Osteoblast (primary cell): ENCODE measurements around the gene KIF26B. TPM values are rescaled to one million over a fixed set of nuclear protein-coding genes. Genes with fewer than 3 reads are reported as not detected.

Experiments
- DNase-seq: peaks from one replicate; pipeline ENCODE4 v3.0.0; 2011; ENCODE audit warnings: low spot score, mixed read lengths; ENCODE audit not compliant: insufficient read length; ENCODE audit errors: missing footprints
- H2AFZ ChIP-seq: 2 replicates; pipeline ENCODE4 v1.6.0; 2011; ENCODE audit warnings: mild to moderate bottlenecking, low read length
- H3K27ac ChIP-seq: 2 replicates; pipeline ENCODE4 v1.5.1; 2011; ENCODE audit warnings: mild to moderate bottlenecking, low read depth, low read length, moderate library complexity
- H3K27me3 ChIP-seq: 2 replicates; pipeline ENCODE4 v1.6.0; 2012; ENCODE audit warnings: mild to moderate bottlenecking, control low read depth, inconsistent platforms, low read length, moderate library complexity; ENCODE audit not compliant: insufficient read depth
- H3K36me3 ChIP-seq: 2 replicates; pipeline ENCODE4 v1.5.1; 2011; ENCODE audit warnings: mild to moderate bottlenecking, low read length, control low read depth, moderate library complexity; ENCODE audit not compliant: insufficient read depth
- H3K4me1 ChIP-seq: 2 replicates; pipeline ENCODE4 v1.5.1; 2011; ENCODE audit warnings: mild to moderate bottlenecking, low read length, control low read depth, moderate library complexity; ENCODE audit not compliant: insufficient read depth
- H3K4me2 ChIP-seq: 2 replicates; pipeline ENCODE4 v1.6.0; 2011; ENCODE audit warnings: mild to moderate bottlenecking, low read length; ENCODE audit not compliant: insufficient read depth
- H3K4me3 ChIP-seq: fragments of 200-600 bp; sonication (generic); 3 replicates; pipeline ENCODE4 v1.5.1; 2012; ENCODE audit warnings: mild to moderate bottlenecking, low read length, inconsistent platforms; ENCODE audit not compliant: insufficient read depth
- H3K79me2 ChIP-seq: 2 replicates; pipeline ENCODE4 v1.6.0; 2012; ENCODE audit warnings: mild to moderate bottlenecking, low read length, control low read depth, inconsistent platforms; ENCODE audit not compliant: insufficient read depth
- H3K9me3 ChIP-seq: 2 replicates; pipeline ENCODE4 v1.5.1; 2011; ENCODE audit warnings: low read depth, low read length, control low read depth
- H4K20me1 ChIP-seq: 2 replicates; pipeline ENCODE4 v1.6.0; 2012; ENCODE audit warnings: mild to moderate bottlenecking, low read length, control low read depth; ENCODE audit not compliant: insufficient read depth
- CTCF ChIP-seq: IDR thresholded peaks from 2 replicates; pipeline ENCODE4 v1.5.1; 2011; ENCODE audit warnings: mild to moderate bottlenecking, low read depth, low read length, moderate library complexity; ENCODE audit errors: extremely low read depth
- total RNA-seq: library from RNA; depleted of rRNA; stranded (reverse); fragments of >200 nt; gene quantifications from 2 replicates; pipeline ENCODE4 v1.2.3, GENCODE V29; 2012

Gene KIF26B
- total RNA-seq, 1 donor: 22.1 TPM

DNA sequence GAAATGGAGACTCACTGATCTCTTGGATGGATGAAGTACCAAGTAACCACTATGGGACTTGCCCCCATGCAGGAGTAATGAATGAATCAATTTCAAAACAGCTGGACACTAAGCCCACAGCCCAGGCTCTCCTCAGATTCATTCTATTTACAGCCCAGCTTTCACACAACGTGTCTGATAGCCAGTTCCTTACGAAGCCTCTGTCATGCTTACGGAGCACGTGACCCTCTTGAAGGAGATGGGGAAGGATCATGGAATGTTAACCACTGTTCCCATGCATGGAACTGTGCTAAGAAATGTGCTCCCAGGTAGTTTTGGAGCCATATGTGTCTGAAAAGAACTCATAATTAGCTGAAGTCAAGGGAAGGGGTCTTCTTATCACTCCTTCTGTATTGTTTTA is 124.1 kb downstream of the KIF26B start:
- no peaks in the 10 kb centered on the region for H3K9me3 ChIP-seq
- H3K4me2 ChIP-seq: no peak overlapping the region
- H3K4me3 ChIP-seq: no peak overlapping the region
- no peak for TF ChIP-seq CTCF
- no peak overlapping the region for H2AFZ ChIP-seq
- no peaks in the 10 kb centered on the region for H3K36me3 ChIP-seq
- no peaks in the 10 kb centered on the region for H3K79me2 ChIP-seq
- no peak for DNase-seq
- no peaks in the 10 kb centered on the region for H4K20me1 ChIP-seq
- no peaks in the 10 kb centered on the region for H3K4me1 ChIP-seq
- H3K27ac ChIP-seq: no peak overlapping the region
- no peaks in the 10 kb centered on the region for H3K27me3 ChIP-seq

GRCh38 chr1:245279346-245279745 is 124.6 kb downstream of the KIF26B start:
- DNase-seq: no peak
- Histone ChIP-seq H3K4me1 (no peaks in the 10 kb centered on the region), H3K79me2 (no peaks in the 10 kb centered on the region)

DNA sequence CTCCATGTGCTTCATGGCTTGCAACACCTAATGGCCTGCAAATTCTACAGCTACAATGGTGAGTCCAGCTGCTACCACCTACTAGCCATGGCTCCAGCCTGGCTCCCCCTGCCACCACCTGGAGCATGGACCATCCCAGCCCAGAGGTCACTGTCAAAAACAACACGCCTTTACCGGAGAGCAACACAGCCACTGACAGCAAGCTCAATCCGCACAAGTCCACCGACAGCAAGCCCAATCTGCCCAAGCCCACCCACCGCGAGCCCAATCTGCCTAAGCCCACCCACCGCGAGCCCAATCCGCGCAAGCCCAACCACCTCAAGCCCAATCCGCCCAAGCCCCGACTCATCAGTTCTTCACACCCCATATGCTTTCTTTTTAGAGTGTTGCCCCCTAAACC is 128.2 kb downstream of the KIF26B start:
- no peak for TF ChIP-seq CTCF
- H3K4me1 ChIP-seq: no peaks in the 10 kb centered on the region
- no peaks in the 10 kb centered on the region for H3K9me3 ChIP-seq
- no peak overlapping the region for H3K27ac ChIP-seq
- no peaks in the 10 kb centered on the region for H3K27me3 ChIP-seq
- H2AFZ ChIP-seq: no peak overlapping the region
- H3K4me2 ChIP-seq: no peak overlapping the region
- no peak overlapping the region for H3K4me3 ChIP-seq
- no peaks in the 10 kb centered on the region for H3K36me3 ChIP-seq
- DNase-seq: no peak
- H3K79me2 ChIP-seq: no peaks in the 10 kb centered on the region
- no peaks in the 10 kb centered on the region for H4K20me1 ChIP-seq

More at GRCh38 chr1:245279346-245279745, 124.6 kb downstream of the KIF26B start:
- no peaks in the 10 kb centered on the region for H3K36me3 ChIP-seq
- no peaks in the 10 kb centered on the region for H4K20me1 ChIP-seq
- H3K4me2 ChIP-seq: no peak overlapping the region
- no peak for TF ChIP-seq CTCF
- H2AFZ ChIP-seq: no peak overlapping the region
- no peaks in the 10 kb centered on the region for H3K9me3 ChIP-seq
- H3K27ac ChIP-seq: no peak overlapping the region
- H3K4me3 ChIP-seq: no peak overlapping the region
- H3K27me3 ChIP-seq: no peaks in the 10 kb centered on the region

DNA sequence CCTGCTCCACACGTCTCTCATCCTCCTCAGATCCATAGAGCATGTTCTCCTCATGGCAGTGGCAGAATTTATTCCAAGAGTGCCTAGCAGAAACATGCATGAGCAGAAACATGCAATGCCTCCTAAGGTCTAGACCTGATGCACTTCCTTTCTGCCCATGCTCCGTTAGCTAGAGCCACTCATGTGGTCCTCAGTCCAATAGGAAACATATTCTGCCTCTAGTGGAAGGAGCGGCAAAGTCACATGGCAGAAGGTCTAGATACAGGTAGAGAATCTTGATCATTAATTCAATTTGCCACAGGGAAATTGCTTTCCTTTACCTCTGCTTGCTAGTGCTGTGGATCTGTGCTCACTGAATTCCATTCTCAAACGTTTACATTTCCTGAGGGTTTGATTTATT is 130.4 kb downstream of the KIF26B start:
- Histone ChIP-seq H3K4me1 (no peaks in the 10 kb centered on the region), H3K9me3 (no peaks in the 10 kb centered on the region), H3K36me3 (no peaks in the 10 kb centered on the region), H2AFZ (no peak overlapping the region), H3K27me3 (no peaks in the 10 kb centered on the region), H3K27ac (no peak overlapping the region), H3K79me2 (no peaks in the 10 kb centered on the region), H4K20me1 (no peaks in the 10 kb centered on the region), H3K4me3 (no peak overlapping the region), H3K4me2 (no peak overlapping the region)
- no peak for TF ChIP-seq CTCF
- DNase-seq: no peak
